ENCODE results near the gene ILRUN.
"Not testable (repeated sequence)": the region's sequence is repeated elsewhere in the genome, so short reads cannot be mapped to it uniquely, and the experiment has no call there.

ILRUN gene

DNA sequence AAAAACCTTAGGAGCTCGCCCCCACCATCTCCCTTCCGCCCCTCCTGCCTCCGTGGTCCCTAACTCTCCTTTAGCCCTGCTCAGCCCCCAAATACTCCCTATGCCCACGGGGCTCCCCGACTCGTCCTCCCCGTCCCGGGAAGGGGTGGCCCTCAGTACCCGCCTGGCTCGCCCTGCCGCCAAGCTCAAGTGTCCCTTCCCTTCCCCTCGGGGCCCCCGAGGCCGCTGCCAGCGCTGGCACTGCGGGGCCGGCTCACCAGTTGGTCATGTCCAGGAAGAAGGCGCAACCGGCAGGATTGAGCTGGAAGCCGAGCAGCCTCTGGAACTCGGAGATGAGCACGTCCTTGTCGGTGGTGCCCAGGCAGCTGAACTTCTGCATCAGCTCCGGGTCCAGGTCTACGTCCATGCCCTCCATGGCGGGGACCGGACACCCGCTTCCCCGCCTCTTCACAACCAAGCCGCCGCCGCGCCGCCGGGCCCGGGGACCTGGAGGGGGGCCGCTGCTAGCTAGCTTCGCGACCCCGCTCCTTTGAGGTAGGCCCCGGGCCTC is 303 bp downstream of the ILRUN start:
- peak; percentile 55 for DNase-seq

DNA sequence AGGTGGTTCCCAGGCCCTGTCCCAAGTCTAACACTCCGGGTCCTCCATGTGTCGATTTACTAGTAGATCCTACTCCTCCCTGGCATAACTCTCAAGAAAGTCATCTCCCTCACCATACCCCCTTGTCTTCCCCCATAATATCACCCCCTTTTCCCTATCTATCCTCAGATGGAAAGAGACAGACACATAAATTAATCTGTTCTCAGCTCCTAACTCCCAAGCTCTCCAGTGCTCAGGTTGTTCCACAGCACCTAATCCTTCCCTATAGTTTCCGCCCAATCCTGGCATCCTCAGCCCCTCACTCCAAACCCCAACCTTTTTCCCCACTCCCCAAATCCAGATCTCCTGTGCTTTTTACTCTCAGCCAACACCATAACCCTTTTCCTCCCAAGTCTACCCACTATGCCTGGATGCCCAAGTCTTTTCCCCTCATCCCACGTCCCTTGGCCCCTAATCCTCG is 808 bp downstream of the ILRUN start:
- DNase-seq: no peak

DNA sequence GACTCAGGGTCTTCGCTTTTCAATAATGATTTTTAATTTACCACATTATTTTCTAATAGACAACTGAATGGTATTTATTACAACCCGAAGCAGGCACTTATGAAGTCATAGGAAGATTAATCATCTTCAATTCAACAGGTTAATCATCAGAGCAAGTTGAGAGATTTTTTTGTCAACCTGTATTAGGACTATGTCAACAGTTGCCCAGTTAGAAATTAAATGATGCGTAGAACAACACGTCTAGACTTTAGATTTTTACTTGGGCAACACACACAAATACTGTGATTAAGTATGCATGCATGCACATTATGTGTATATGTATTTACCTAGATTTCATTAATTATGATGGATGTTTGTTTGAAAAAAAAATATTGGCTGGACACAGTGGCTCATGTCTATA is 4.3 kb downstream of the ILRUN start:
- DNase-seq: no peak

DNA sequence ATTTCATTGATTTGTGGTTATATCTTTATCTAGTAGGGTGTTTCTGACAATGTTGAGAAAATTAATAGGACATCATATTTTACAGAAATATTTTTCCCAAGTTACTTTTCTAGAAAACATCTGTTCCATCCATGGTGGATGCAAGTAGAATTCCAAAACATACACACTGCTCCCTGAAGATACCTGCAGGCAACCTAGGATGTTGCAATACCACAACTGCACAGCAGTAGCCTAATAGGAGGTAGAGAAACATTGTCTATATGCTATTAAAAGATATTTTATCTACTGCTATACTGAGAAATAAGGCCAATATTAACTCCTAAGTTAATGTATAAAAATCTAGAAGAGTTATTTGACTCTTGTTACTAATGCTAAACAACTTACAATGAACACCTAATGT is 6.8 kb downstream of the ILRUN start:
- no peak for DNase-seq

DNA sequence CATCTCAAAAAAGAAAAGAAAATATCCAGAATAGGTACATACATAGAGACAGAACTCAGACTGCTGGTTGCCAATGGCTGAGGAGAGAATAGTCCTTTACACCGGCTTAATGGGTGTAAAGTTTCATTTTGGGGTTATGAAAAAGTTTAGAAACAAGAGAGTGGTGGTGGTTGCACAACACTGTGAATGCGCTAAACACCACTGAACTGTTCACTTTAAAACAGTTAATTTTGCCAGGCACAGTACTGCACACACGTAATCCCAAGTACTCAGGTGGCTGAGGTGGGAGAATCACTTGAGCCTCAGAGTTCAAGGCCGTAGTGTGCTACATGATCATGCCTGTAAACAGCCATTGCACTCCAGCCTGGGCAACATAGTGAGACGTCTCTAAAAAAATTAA is 7.6 kb downstream of the ILRUN start:
- DNase-seq: no peak

DNA sequence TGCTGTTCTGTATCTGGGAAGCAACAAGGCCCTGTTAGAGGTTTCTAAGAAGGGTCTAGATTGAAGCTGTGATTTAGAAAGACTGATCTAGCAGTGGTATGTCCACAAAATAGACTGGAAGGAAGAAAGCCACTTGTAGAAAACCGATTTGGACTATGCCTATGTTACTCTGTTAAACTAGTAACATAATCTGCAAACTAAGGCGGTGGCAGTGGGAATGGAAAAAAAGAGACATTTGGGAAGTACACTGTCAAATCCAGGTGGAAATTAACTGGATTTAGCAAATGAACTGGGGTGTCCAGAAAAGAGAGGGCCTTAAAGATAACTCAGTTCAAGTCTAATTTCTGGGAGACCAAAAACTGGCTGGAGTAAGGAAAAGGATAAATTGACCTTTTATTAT is 11.6 kb downstream of the ILRUN start:
- no peak for DNase-seq

DNA sequence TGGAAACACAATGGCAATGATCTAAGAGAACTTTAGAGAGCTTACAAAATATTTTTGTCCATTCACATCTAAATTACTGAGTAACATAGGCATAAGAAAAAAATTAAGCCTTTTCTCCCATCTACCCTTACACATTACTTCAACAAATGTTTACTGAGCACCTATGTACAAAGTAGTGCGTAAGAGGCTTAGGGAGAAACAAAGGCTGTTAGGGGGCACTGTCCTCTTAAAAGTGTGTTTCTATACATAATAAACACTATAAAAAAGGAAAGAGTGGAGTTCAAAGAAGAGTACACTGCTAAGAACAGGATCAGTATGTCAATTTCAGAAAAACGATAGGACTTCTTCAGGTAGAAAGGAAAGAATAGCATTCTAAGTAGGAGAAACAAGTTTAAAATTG is 12.2 kb downstream of the ILRUN start:
- no peak for DNase-seq

DNA sequence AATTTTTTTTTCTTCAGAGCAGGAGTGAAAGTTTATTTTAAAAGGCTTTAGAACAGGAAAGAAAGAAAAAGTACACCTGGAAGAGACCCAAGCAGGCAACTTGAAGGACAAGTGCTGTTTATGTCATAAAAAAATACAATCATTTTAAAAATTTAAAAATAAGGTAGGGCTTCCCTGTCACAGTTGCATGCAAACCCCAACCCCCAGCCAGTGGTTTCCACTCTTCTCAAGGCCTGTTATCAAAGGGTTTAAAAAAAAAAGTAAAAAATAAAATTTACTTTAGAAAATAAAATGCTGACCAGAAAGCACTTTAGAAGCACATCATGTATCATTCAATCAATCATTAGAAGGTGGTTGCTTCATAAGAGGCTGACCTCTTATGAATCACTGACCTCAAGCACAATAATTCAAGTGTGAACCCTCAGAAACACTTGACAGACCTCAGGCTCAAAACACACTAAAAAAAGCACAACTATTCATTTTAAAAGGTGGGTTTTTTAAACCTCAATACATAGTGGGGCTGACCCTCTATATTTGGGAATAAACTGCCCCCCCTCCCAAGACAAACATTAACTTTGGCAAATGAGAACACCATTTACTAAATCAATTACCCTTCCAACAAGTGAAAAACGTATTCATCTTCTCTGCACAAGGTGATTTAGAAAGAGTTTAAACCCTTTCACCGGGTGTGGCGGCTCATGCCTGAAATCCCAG is 15.6 kb downstream of the ILRUN start:
- no peak for DNase-seq

DNA sequence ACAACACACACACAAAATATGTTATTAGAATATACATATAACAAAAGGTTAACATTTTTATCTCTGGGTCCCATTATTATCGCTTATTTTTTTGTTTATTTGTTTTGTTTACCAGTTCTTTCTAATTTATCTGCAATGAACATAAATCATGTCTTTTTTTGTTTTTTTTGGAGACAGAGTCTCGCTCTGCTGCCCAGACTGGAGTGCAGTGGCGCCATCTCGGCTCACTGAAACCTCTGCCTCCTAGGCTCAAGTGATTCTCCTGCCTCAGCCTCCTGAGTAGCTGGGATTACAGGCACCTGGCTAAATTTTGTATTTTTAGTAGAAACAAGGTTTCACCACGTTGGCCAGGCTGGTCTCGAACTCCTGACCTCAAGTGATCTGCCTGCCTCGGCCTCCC is 16.3 kb downstream of the ILRUN start:
- not testable (repeated sequence) for DNase-seq

DNA sequence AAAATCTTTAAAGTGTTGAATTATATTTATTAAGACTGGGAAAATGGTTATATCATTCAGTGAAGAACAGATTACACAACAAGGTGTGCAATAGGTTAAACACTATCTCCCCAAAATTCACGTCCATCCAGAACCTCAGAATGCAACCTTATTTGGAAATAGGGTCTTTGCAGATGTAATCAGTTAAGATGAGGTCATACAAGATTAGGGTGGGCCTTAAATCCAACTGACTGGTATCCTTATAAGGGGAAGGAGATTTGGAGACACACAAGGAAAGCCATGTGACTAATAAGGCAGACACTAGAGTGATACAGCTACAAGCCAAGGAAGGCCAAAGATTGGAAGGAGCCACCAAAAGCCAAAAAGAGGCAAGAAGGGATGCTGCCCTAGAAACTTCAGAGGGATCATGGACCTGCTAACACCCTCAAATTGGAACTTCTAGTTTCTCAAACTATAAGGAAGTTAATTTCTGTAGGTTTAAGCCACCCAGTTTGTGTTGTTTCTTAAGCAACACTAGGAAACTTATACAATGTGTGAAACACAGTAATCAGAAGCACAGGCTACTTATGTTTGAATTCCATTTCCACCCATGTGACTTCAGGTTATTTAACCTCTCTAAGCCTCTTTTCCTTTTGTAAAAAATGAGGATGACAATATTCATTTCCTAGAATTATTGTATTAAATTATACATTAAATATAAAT is 16.9 kb downstream of the ILRUN start:
- DNase-seq: no peak

DNA sequence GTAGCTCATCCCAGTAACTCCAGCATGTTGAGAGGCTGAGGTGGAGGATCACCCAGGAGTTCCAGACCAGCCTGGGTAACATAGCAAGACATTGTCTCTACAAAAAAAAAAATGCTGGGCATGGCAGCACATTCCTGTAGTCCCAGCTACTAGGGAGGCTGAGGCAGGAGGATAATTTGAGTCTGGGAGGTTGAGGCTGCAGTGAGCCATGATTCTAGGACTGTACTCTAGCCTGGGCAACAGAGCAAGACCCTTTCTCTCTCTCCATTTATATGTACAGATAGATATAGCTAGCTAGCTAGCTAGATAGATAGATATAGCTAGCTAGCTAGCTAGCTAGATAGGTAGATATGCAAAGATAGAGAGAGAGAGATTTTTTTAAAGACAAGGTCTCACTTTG is 20.4 kb downstream of the ILRUN start:
- DNase-seq: no peak

DNA sequence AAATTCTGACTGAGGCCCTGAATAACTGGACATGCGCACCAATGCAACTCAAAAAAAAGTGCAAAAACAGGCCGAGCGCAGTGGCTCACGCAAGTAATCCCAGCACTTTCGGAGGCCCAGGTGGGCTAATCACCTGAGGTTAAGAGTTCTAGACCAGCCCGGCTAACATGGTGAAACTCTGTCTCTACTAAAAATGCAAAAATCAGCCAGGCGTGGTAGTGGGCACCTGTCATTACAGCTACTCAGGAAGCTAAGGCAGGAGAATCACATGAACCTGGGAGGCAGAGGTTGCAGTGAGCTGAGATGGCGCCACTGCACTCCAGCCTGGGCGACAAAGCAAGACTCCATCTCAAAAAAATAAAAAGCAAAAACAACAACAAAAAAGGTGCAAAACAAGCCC is 21.6 kb downstream of the ILRUN start:
- DNase-seq: peak; percentile 57

DNA sequence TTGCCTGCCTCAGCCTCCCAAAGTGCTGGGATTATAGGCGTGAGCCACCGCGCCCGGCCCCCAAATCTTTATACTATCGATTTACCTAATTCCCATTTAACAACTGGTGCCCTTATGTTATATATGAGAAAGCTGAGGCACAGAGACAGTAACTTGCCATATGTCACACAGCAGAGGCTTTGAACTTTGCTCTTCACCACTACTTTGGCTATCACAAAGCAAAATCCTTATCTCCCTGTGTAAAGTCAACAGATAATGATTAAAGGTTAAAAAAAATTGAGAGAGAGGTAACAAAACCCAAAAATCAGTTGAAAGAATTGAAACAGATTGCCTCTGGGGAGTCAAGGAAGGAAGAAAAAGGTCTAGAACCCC is 22.3 kb downstream of the ILRUN start:
- no peak for DNase-seq

DNA sequence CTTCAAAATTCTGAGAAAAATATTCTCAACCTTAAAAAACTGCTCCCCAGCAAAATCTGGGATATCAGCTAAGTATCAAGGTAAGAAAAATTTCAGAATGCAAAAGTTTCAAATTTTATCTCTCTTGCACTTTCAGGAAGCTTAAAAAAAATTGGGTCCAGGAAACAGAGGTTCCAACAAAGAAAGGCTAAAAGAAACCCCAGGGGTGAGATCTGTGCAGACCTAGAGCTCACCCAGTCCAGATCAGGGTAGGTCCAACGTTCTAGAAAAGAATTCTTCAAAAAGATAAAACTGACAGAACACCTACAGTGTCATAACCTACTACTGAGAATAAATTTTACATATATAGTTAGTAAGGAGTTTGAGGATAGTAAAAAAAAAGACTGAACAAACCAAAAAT is 23.5 kb downstream of the ILRUN start:
- peak; percentile 46 for DNase-seq

DNA sequence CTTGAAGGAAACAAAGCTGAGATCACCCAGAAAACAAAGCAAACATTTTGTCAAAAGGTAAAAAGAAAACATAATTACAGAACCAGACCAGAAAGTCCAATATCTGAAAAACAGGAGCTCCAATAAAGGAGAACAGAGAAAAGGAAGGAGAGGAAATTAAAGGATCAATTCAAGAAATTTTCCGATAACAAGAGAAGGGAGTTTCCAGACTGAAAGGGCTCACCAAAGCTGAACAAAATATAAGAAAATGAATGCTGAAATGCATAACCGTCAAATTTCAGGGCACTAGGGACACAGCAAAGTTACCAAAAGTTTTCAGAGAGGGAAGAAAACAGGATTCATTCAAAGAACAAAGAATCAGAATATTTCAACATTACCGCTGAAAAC is 23.9 kb downstream of the ILRUN start:
- no peak for DNase-seq

DNA sequence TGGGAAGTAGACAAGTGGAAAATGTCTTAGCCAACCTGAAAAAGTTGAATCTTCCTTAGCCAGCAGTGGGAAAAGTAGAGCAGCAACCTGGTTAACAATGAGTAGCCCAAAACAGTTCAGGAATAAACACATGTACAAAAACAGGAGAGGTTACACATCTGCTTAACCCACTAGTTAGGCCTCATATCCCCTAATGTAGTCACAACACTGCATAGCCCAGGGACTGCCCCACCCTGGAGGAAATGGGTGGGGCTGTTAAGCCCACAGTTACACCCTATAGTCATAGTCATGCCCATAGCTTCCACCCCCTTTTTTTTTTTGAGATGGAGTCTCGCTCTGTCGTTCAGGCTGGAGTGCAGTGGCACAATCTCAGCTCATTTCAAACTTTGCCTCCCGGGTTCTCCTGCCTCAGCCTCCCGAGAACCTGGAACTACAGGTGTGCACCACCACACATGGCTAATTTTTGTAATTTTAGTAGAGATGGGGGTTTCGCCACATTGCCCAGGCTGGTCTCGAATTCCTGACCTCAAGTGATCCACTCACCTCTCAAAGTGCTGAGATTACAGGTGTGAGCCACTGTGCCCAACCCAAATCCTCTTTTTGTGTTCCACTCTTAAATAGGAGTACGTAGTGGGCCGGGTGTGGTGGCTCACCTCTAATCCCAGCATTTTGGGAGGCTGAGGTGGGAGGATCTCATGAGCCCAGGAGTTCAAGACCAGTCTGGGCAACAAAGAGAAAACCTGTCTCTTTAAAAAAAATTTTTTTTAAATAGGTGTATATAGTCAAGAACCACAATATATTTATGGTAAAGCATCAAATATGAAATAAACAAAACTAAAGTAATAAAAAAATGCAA is 24.5 kb downstream of the ILRUN start:
- peak; percentile 70 for DNase-seq

DNA sequence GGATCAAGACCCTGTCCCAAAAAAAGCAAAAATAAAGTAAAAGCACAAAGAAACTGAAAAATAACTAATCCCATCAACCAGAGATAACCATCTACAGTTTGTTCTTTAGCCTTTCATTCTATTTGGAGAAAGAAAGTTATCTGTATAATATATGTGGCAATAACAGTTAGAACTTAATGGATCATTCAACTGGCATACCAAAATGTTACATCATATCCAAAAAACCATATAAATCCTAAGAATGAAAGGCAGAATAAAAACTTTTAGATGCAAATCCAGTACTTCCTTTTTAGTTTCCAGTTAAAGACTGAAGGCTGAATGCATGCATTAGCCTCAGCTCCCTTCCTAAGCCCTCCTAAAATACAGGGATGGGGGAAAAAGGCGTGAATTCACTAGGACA is 25.2 kb downstream of the ILRUN start:
- no peak for DNase-seq

DNA sequence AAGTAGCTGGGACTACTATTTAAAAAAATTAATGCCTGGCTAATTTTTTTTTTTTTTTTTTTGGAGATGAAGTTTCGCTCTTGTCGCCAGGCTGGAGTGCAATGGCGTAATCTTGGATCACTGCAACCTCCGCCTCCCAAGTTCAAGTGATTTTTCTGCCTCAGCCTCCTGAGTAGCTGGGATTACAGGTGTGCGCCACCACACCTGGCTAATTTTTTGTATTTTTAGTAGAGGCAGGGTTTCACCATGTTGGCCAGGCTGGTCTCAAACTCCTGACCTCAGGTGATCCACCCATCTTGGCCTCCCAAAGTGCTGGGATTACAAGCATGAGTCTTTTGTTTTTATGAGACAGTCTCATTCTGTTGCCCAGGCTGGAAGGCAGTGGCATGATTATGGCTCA is 27.8 kb downstream of the ILRUN start:
- not testable (repeated sequence) for DNase-seq

DNA sequence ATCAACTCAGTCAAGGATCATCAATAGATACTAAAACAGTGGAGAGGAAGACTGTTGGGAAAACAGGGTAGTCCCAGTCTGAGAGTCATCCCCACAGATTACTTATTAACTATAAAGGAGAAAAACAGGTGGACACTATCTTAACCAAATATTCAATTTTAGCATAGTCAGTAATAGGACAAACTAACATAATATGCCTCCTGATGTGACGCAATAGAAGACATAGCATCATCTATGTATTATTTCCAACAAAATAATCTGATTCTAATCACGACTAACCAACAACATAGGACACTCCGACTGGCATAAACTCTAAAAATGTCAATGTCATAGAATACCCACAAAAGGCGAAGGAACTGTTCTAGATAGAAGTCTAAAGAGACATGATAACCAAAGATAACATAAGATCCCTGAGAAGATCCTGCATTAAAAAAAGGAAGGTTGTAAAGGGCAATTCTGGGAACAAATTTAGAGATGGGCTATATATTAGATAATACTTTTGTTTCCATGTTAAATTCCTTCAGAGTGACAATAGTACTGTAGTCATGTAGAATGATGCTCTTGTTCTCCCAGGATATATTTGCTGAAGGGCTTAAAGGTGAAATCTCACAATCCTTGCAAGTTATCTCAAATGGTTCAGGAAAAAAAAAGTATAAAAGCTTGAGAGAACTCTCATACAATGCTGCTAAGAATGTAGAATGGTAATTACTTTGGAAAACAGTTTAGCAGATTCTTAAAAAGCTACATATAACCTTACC is 28.9 kb downstream of the ILRUN start:
- no peak for DNase-seq

DNA sequence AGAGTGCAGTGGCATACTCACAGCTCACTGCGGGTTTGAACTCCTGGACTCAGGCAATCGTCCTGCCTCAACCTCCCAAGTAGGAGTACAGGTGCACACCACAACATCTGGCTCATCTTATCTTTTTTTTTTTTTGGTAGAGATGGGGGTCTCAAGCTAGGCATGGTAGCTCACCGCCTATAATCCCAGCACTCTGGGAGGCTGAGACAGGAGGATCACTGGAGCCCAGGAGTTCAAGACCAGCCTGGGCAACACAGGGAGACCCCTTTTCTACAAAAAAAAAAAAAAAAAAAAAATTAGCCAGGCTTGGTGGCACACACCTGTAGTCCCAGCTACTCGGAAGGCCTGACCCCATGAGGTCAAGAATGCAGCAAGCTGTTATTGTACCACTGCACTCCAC is 31.5 kb downstream of the ILRUN start:
- no peak for DNase-seq

DNA sequence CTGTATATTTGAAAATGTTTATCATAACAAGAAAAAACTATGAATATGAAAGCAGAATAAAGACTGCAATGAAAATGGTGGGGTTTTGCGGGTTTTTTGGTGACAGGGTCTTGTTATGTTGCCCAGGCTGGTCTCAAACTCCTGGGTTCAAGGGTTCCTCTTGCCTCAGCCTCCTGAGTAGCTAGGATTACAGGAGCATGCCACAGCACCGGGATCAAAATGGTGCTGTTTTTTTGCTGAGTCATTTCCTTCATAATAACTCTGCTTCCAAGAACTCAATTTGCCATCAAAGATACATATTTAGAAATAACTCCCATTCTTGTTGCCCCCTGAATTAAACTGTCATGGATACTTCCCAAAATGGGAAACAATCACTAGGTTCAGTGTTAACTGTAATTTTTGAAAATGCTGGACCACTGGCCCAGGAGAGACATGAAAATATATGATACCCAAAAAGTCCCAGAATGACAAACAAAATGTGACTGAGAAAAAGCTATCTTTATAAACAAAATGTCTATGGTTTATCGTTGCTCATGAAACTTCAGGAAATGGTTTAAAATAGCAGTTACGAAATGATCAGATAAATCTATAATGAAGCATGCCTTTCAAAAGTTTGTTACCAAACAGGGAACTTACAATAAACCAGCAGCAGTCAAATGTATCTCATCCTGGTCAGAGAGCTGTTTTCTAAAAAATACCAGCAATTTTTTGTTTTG is 32.2 kb downstream of the ILRUN start:
- DNase-seq: no peak

DNA sequence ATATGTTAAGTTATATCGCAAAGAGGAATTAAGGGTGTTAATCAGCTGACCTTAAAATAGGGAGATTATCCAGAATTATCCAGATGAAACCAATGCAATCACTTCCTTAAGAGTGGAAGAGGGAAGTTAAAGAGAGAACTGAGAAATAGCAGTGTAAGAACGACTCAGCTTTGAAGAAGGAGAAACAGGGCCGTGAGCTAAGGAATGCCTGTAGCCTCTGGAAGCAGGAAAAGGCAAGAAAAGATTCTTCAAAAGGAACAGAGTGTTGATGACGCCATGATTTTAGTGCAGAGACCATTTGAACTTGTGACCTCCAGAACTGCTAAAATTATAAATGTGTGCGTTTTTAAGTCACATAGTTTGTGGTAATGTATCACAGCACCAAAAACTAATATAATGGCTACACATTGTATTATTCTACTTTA is 32.7 kb downstream of the ILRUN start:
- no peak for DNase-seq
